ENCODE measurements around the gene SLC9A7.
A peak's percentile ranks its signal among the peaks of the same experiment; 100 is the strongest.

Gene SLC9A7

DNA sequence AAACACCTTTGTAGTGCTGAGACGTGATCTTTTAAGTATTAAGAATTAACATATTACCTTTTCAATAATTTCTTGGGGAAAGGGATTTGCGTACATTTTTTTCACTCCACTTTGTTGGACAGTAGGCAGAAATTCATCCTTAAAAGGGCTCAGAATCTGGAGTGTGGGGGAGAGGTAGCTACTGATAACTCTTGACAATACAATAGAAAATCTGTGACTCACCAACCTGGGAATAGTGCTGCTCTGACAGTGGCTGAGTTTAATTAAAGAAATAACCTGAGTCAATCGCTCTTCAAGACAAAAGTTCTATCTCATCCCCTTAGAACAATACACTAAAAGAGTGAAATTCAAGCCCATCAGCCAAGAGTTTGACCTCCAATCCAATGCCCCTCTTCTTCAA is 60.2 kb downstream of the SLC9A7 start:
- DNase-seq: no peak

DNA sequence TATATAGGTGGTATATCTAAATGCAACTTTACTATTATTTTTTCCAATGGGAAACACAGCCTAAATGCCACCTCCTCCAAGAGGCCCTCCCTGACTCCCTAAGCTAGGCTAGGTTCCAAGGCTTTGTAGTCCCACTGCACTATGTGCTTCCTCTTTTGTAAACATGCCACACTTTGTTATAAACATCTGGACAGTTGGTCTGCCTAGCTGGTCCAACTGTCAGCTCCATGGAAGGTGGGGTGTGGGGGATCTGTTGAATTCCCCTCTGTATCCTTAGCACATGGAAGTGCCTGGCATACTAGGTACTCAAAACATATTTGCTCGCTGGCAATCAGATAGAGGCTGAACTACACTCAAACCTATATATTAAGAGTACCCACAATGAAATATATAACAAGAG is 63.4 kb downstream of the SLC9A7 start:
- DNase-seq: no peak

- DNase-seq: no peak
Observed at GRCh38 chrX:46694549-46694948, 64.4 kb downstream of the SLC9A7 start.

DNA sequence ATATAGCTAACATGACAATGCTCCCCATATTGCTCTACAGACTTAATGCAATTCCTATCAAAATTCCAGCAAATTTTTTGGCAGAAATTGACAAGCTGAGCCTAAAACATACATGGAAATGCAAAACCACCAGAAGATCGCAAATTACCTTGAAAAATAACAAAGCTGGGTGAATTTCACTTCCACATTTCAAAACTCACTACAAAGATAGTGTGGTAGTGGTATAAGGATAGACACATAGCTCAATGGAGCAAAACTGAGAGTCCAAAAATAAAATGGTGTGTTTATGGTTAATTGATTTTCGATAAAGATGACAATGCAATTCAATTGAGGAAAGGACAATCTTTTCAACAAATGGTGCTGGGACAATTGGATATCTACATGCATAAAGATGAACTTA is 65.8 kb downstream of the SLC9A7 start:
- no peak for DNase-seq

GRCh38 chrX:46690818-46691217 is 68.1 kb downstream of the SLC9A7 start:
- DNase-seq: no peak

GRCh38 chrX:46687619-46688018 is 71.3 kb downstream of the SLC9A7 start:
- no peak for DNase-seq

GRCh38 chrX:46686003-46686645 is 72.8 kb downstream of the SLC9A7 start:
- DNase-seq: peak; percentile 55

DNA sequence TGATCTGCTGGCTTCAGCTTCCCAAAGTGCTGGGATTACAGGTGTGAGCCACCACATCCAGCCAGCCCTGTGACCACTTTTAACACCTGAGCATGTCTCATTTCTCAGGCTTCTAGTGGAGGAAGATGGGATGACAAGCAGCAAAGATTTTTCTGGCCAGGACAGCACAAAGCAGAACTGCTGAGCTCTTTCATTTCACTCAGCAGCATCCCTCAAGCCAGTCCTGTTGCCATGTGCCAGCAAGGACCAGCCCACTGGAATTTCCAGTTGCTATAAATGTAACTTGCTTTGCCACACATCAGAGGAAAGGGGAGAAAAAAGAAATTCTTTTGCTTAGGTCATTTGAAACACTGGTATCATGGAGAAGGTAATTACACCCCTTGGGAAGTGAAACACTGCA is 75.9 kb downstream of the SLC9A7 start:
- DNase-seq: no peak

- no peak for DNase-seq
Observed at GRCh38 chrX:46681849-46682248, 77.1 kb downstream of the SLC9A7 start.

- DNase-seq: no peak
Observed at GRCh38 chrX:46678232-46678631, 80.7 kb downstream of the SLC9A7 start.

DNA sequence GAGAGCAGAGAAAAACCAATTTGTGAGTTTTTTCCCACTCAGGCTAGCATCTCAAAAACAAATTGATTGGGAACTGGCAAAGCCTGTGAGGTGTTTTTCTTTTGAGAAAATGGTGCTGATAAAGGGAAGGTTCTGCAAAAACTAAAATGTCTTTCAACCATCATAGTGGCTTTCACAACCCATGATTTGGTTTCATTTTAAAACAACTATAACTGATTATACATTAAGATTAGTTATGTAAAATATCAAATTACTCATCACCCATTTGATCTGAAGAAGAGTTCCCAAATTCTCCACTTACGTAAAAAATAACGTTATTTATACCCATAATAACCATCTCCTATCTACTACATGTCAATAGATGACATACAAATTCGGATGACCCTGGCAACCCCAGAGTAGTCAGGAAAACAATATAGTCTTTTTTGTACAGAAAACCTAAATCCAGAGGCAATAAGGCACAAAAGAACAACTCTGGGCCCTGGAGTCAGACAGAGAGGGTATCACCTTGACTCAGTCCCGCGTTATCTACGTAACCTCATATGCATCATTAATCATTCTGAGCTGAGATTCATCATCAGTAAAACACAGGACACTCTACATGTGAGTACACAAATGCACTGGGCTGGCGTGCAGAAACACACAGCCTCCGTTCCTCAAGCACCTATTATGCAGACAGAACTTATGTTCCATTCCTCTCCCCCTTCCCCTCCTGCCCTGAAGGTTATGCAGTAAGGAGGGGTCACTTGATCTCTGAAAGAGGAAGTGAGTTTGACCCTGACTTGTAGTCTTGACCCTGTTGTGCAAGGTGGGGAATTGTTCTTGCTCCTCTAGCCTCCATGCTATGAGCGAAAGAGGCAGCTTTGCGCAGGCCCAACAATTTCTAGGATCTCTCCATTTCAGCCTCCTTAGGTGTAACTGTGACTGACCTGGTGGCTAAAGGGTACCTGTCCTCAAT is 82.2 kb downstream of the SLC9A7 start:
- peak; percentile 55 for DNase-seq

DNA sequence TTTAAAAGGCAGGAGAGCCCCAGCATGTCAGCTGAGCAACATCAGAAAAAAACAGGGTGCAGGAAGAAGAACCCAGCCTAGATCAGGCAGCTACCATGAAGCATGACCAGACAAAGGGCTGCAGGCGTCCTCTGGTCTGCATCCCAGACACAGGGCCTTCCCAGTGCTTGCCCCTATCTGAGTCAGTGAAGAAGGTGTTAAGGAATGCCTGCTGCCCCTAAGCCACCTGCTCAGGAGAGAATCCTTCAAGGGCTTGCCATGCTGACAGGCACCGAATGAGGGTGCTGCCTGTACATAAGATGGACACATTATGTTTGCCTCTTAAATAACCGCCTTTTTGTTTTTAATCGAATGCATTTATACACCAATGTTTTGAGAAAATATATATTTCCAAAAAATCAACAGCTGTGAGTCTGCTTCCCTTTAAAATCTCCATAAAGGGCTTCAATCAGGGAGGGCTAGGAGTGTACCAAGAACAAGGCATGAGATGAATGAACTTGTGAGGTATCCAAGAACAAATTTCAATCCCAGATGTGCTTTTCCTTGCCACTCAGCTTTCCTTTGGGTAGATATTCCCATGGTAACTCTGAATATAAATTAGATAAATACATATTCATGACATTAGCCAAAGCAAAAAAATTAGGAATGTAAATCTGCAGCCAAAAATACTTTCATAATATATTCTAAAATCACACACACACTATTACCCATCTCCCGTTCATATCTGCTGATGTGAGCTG is 85.1 kb downstream of the SLC9A7 start:
- no peak for DNase-seq

DNA sequence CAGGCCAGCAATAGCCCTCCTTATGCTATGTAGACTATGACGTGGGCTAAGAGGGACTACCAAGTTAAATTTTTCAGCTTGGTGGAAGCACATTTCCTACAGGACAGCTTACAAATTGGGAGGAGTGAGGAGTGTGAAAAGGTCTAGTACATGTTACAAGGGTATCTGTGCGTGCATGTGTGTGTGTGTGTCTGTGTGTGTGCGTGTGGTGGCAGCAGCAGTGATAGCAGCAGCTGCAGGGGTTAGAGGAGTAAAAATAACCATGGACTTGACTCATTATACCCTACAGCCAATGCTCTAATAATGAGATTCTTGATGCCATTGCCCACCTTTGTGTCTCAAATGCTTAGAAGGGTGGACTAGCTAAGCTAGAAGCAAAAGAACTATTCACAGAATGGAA is 88.6 kb downstream of the SLC9A7 start:
- DNase-seq: no peak

GRCh38 chrX:46666831-46667230 is 92.1 kb downstream of the SLC9A7 start:
- no peak for DNase-seq

DNA sequence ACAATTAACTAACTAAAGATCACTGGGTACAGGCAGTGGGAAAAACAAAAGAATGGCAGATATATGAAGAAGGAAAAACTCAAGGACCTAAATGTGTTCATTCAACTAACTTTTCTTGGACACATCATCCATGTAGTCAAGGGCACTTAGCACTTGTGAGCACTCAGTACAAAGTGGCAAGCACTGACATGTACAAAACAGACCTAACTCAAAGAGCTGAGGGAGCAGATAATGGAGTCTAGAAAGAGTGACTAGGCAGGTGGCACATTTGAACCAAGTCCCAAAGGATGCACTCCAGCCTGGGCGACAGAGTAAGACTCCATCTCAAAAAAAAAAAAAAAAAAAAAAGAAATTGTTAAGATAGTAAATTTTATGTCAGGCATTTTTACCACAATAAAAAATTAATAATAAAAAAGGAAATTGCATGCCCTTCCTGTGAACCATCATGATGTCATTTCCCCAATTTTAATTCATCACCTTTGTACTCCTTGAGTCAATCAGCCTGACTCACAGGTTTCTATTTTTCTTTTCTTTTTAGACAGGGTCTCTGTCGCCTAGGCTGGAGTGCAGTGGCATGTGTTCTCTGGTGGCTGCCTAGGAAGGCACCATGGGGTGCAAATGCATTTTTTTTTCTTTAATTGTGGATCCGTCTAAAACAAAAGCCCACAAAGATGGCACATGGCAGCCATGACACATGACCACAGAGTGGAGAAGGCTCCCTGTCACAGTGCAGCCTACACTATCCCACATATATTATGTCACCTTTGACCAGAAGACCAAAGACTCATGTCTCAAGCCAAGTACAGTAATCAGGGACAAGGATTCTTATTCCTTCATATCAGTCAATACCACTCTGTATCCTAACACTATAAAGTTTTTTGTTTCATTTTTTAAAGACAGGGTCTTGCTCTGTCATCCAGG is 93.4 kb downstream of the SLC9A7 start:
- DNase-seq: no peak

GRCh38 chrX:46662188-46662958 is 96.5 kb downstream of the SLC9A7 start:
- DNase-seq: no peak

DNA sequence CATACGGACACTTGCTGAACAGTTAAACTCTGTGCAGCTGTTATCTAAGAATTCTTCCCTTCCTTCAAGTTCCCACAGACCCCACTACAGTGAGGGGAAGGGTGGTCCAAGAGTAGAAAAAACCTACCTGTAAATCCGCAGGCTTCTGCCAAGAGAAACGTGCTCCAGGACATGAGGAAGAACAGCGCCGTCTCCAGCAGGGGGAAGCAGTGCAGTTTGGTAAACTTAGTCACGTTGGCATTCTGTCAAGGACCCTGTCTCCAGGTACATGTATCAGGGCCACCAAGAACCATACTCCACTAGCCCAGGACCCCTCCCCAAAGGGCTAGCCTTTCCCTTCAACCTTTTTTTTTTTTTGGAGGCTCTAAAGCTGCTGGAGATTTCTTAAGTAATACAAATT is 105.4 kb downstream of the SLC9A7 start:
- DNase-seq: peak; percentile 40

DNA sequence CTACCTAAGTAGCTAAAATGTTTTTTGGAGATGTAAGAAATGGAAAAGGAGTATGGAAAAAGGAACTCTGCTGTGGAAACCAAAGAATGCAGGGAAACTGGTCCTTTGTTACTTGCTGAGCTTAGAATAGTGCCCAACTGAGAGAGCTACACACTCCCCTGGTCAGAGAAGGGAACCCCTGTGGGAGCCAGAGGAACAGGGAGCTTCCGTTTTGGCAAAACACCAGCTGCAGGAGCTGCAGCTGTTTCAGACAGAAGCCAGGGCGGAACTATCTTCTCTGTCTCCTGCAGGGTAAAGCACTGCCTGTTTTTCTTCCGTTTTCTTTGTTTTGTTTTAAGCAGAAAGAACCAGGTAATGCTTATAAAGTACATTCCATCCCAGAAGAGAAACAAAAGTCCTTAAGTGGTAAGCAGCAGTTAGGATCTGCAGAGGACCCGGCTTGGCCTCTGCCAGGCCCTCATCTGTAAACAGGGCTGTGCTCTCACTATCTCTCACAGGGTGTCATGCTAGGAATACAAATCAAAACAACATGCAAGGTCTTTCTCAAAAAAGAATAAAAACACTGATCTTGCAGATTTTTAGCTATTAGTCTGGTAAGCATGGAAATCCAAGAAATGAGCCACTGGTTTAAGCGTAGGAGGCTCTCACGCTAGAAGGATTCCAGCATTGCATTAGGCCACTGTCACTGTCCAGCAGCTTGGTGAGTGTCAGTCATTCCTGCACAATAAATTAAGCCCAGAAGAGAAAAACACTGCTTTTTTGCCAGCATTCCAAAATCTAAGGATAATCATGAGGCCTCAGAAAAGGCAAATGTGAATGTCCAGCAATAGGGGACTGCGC is 109.3 kb downstream of the SLC9A7 start:
- DNase-seq: peak; percentile 43

- DNase-seq: no peak
Observed at GRCh38 chrX:46648660-46649059, 110.3 kb downstream of the SLC9A7 start.

- DNase-seq: no peak
Observed at GRCh38 chrX:46647251-46647650, 111.7 kb downstream of the SLC9A7 start.

GRCh38 chrX:46645614-46646013 is 113.3 kb downstream of the SLC9A7 start:
- DNase-seq: no peak
